Fibroblast of skin of left quadriceps (primary cell): ENCODE results near the gene LMF1.

Source experiments
- DNase-seq, 2 experiments: peaks; one replicate each; pipeline ENCODE4 v3.0.0-alpha.2; 2013; ENCODE audit warnings: low read depth in 2 of 2

LMF1 gene

DNA sequence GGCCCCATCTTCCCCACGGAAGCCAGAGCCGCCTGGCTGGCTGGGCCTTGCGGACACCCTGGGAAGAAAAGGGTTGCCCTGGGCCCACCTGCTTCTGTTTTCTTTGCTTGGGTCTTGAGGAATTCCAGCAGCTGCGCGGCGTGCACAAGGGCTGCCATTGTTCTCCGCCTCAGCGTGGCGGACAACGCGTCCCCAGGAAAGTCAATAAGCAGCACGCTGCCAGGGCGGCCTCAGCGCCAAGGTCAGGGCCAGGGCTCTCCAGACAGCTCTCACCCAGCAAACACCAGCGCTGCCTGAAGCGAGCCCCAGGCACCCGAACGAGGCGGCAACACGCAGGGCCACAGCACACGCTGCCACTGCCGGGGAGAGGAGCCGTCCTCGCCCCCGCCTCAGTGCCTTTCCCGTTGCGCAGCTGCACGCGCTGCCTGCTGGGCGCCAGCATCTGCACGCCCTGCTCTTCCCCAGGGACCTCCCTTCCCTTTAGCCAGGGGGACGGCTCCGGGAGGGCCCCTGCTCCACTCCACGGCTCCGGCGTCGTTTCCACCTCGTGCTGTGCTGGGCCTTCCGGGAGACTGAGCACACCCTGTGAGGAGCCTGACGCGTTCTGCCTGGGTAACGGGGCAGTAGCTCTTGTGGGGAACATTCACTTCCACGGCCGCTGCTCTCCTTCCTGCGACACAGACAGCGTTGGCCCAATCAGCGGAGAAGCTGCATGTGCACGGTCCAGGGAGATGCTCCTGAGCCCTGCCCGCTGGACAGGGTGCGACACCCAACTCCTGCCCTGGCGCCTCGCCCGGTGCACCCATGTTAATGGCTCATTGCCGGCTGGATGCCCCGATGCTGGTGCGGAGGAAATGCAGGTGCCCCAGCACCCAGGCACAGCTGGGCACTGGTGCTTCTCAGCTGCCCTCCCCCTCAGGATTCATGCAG is 57.8 kb downstream of the LMF1 start:
- DNase-seq: no peak

DNA sequence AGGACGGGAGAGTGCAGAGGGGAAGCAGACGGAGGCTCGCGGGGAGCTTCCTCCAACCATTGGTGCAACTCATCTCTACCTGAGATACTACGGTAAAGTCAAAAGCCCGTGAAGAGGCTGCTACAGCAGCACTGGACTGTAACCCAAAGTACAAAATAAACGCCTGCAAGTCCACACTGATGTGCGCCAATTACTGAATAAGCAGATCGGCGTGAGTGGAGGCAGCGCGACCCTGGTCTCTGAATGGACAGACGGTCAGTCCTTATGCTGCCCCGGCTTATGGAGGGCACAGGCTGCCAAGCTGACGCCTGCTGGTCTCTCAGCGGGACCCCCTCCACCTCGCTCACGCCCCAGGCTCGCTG is 58.5 kb downstream of the LMF1 start:
- DNase-seq: no peak

DNA sequence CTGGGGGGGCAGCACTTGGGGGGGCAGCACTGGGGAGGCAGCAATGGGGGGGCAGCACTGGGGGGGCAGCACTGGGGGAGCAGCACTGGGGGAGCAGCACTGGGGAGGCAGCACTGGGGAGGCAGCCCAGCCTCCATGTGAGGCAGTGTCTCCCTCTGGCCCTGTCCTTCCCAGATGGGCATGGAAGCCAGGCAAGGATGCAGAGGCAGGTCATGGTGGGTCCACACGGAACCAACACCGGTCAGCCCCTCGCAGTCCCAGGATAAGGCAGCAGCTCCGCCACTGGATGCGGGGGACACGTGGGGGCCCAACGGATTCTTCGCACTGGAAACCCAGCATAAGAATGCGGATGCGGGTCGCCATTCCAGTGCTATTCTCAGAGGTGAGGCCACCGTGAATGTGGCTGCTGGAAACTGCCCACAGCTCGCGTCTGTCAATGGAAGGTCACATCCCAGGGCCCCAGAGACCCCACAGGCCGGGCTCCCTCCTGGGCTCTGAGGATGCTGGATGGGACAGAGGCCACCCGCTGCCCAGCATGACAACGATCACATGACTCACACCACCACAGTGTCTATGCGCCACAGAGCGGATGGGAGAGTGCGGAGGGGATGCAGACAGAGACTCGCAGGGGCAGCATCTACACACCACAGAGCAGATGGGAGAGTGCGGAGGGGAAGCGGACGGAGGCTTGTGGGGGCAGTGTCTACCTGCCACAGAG is 59.0 kb downstream of the LMF1 start:
- DNase-seq: no peak

DNA sequence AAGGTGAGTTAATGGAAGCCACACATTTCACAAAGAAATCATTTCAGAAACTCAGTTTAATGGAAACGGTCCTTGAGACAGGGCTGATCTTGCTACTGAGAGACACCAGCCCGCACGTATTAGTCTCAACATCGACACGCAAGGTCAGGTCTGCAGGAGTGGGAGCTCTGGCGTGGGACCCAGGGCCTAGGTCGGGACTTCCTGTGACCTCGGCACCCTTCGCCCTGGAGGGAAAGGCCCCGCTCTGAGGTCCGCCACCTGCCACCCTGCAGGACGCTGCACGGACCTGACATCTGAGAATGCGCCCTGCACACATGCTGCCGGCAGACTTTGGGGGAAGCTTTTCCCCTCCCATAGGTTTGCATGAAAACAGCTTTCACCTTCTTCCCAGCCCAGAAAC is 59.7 kb downstream of the LMF1 start:
- no peak for DNase-seq

DNA sequence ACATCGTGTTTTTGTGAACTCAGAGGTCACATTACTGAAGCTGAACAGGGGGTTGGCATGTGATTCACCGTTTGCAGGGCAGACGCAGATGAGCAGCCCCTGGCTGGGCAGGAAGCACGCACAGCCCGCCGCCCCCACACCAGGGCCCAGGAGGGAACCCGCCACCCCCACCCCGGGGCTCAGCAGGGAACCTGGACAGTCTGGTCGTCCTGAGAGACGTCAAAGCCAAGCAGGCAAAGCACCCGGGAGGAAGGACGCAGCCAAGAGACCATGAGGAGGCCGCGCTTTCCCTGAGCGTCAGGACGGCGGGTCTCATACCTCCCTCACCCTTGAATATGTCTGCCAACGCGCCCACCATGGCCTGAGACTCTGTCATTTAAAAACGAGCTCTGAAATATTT is 60.6 kb downstream of the LMF1 start:
- DNase-seq: no peak

DNA sequence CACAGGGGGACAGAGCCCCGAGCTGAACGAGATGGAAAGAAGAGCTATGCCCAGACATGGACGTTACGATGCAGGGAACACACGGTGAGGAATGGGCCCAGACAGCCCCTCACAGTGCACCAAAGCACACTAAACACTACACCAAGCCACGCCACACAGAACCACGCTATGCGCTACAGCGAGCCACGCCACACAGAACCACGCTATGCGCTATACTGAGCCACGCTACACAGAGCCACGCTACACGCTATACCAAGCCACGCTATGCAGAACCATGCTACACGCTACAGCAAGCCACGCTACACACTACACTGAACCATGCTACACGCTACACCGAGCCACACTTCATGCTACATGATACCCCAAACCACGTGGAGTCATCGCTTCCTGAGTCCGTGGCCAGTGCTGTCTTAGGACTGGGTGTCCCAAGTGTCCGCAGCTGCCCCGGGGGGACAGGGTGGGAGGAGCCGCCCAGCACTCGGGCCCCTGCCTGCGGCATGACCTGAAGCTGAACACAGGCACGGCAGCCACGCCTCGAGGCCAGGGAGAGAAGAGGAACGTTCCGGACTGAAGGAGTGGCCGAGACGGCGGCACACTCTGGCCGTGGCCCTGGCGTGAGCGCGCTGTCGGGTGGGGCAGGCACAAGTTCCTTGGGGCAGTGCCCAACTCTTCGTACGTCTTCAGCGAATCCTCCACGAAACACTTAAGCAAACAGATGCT is 61.3 kb downstream of the LMF1 start:
- no peak for DNase-seq

DNA sequence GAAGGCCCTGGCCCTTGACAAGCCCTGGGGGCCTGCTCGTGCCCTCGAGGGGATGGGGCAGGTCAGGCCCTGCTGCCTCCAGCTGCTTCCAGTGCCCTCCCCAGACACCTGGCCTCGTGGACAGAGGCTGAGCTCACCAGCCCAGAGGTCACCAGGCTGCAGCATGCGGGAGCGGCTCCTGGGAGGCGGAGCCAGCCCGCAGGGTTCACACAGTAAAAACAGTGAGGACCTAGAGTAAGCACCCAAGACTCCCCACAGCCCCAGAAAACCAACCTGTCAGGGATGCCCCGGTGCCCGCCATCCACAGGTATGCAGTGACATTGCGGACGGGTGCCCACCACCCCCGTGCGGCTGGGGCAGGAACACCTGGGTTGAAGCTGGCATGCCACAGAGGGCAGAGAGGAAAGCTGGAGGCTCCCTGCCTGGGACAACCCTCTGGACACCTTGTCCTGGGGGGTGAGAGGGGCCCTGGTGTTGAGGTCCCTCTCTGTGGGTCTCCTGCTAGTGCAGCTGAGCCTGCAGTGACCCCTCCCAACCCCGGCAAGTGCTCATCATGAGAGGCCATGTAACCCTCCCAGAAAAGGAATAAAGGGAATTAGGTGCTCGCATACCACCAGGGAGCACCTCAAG is 62.1 kb downstream of the LMF1 start:
- no peak for DNase-seq

DNA sequence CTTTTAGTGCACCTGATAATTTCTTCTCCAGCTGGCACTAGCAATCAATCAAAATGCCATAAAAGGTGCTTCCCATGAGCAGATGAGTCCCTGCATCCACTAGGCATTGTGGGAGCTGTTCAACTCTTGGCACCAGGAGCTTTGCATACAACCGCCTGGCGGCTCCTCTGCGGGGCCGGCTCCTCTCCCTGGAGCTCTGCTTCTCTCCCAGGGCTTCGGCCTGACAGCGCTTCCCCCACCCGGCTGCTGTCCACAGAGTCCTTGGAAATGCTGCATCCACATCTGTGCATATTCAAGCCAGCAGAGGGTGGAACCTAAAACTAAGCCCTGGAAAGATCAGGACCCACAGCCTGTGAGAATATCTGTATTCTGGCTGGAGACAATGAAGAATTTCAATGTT is 62.9 kb downstream of the LMF1 start:
- no peak for DNase-seq

DNA sequence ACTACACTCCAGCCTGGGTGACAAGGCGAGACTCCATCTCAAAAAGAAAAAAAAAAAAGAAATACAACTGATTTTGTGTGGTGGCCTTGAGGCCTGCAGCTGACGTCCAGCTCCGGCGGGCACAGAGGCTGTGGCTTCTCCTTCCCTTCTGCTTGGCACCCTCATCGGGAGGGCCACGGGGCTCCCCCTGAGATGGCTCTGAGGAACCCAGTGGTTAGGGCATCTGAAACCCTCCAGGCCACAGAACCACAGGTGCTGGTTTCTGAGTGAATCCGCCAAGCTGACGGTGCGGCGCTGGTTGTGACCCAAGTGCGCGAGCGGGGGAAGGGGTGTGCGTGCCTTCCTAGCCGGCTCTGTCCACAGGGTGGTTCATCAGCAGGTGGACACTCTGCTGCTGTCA is 63.4 kb downstream of the LMF1 start:
- no peak for DNase-seq

DNA sequence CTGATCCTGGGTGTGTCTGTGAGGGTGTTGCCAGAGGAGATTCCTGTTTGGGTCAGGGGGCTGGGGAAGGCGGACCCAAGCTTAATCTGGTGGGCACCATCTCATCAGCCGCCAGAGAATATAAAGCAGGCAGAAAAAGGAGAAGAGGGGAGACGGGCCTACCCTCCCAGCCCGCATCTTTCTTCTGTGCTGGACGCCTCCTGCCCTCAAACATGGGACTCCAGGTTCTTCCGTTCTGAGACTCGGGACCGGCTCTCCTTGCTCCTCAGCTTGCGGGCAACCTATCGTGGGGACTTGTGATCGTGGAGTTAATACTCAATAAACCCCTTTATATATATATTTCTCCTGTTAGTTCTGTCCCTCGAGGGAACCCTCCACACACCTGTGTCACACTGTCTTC is 64.5 kb downstream of the LMF1 start:
- no peak for DNase-seq

DNA sequence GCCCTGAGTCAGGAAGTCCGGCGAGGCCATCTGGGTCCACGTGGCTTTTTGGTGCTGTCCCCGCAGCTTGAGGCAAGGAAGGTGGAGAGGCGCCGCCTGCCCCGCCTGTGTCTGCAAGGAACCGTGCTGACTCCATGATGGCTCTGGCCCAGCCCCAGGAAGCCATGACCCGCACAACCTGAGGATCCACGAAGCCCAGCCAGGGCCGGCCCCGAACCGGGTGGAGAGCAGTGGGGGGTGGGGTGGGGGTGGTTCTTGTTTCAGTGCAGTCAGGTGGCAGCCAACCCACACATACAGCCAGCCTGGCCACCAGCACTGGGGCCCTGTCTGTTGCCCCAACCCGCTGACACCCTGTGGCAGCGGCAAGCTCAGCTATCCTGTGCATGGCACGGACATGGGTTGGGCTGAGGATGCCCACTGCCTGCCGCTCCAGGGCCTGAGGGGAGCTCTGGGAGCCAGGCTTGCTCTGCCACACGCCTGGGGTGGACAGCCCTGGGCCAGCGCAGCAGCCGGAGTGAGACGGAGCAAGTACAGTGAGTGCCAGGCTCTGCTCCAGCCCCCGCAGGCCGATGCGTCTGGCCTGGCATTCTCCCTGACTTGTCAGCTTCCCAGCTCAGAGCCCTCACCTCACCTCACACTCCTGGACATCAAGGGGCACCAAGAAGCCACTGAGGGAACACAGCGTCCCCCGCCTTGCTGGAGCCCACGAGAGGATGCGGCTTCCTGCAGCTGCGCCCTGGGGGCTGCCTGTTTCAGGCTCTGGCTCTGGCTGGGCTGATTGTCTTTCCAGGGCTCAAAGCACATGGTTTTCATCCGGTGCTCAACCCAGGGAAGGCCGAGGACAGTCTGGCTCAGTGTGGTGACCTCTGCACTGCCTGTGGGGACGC is 68.8 kb downstream of the LMF1 start:
- DNase-seq: no peak

DNA sequence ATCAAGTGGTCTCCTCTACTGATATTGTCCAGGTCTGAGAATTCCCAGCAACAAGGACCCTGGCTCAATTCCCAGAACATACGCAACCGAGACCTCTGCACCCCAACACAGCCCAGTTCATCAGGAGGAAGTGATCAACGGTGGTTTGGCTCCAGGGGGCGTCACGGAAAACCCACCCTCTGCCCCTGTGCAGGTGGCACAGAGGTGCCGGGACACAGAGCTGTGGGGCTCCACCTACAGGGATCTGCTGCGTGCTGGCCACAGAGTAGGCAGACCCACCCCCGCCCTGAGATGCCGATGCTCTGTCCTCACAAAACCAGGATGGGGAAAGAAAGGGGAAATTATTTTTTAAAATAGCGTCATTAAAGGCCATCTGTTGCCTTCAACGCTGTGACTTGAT is 69.6 kb downstream of the LMF1 start:
- no peak for DNase-seq

DNA sequence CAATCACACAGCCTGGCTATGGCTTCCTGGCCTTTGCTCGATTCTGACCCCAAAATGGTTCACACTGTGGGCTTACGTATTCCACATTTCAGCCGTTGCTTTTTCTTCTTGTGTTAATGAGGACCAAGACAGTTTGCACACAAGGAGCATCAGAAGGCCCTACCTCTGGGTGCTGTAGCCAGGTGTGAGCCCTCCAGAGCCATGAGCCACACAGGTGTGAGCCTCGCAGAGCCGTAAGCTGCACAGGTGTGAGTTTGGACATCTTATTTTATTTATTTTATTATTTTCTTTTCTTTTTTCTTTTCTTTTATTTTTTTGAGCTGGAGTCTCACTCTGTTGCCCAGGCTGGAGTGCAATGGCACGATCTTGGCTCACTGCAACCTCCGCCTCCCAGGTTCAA is 70.6 kb downstream of the LMF1 start:
- DNase-seq: no peak

DNA sequence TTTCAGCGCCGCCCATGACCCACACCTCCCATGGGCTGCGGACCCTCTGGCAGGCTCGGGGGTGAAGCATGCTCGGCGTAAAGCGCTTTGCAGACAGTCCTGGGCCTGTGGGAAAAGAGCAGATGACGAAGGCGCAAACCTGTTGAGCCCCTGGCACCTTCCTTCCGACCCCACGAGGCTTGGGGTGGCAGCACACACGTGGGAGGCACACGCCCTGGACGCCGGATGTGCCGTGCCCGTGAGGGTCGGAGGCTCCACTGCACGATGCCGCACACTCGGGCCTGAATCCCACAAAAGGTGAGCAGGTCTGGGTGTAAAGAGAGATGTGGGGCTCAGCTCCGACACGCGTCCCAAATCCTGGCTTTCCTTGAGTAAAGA is 71.1 kb downstream of the LMF1 start:
- no peak for DNase-seq

DNA sequence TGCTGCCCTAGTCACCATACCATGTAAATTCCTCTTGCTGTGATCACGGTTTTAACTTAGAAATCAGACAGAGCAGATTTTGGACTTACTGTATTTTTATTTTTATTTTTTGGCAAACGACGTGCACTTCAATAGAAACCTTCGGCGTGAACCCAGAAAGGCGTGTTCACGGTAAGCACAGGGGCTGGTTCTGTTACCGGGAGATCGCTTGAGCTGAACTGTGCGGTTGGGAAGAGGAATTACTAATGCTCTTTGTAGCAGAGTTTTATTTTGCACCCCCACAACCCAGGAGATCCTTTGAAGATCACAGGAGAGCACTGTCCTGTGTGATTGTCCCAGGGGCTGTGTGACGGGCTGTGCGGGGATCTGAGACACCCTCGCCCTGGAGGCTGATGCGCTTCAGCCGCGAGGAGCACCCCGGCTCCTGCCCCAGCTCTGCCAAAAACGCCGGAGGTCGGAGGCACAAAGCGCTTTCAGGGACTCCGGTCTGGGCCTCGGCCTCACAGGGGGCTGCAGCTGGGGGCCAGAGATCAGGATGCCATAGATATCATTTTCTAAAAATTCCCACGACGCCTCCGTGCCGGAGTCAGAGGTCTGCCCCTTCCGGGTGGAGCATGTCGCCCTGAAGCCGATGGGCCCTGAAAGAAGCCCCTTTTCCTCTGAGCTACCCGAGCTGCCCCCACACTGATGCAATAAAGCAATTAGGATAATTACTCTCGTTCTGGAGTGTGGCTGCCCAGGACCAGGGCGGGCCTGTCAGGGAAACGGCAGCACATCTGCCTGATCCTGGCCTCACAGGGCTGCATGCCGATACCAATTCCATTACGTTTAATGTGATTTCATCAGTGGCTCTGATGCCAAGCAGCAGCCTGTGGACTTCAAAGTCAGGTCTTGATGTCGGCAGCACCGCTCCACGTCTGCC is 71.8 kb downstream of the LMF1 start:
- no peak for DNase-seq

DNA sequence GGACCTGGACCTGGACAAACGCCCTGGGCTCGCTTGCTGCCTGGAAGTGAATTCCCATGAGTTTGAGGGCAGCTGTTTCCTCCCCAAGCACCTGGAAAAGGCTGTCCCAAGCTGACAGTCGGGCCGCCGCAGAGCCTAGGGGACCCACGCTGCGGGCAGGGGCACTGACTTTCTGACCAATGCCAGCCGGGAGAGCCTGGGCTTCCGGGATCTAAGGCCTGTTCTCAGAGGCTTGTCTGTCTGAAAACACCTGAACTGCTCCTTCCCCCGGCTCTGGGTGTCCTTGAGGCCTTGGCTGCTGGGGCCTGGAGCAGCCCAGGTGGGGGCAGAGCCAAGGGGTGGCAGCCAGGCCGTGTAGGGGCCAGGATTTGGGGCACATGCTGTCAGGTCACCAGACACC is 72.6 kb downstream of the LMF1 start:
- DNase-seq: no peak

DNA sequence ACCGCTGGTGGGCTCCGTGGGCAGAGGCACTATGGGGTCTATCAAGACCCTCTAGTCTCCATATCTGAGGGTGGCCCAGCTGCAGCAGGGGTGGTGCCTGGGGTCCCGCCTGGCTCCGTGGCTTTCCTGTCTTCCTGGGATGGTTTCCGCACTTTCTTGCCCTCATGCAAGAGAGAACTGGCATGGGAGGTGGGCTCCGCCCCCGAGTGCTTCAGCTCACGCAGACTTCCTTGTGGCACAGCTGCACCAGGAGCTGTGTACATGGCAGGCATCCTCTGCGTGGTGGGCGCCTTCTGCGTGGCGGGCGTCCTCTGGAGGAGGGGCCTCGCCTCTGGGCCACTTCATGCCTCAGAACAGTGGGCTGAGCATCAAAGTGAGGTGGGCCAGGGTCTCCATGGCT is 73.1 kb downstream of the LMF1 start:
- no peak for DNase-seq

DNA sequence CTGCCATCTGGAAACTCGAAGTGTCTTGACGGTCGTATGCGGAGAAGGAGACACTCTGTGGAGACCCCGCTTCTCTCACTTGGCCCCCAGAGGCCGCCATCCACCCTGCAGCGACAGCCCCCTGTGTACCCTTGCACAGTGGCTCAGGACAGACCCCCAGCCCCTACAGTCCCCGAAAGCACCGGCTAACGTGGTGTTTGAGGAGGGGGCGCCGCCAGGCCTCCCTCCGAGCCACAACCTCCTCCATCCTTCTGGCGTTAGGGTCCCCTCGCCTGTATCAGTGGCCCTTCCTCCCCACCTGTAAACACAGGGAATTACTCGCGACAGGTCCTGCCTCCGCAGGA is 73.6 kb downstream of the LMF1 start:
- no peak for DNase-seq

DNA sequence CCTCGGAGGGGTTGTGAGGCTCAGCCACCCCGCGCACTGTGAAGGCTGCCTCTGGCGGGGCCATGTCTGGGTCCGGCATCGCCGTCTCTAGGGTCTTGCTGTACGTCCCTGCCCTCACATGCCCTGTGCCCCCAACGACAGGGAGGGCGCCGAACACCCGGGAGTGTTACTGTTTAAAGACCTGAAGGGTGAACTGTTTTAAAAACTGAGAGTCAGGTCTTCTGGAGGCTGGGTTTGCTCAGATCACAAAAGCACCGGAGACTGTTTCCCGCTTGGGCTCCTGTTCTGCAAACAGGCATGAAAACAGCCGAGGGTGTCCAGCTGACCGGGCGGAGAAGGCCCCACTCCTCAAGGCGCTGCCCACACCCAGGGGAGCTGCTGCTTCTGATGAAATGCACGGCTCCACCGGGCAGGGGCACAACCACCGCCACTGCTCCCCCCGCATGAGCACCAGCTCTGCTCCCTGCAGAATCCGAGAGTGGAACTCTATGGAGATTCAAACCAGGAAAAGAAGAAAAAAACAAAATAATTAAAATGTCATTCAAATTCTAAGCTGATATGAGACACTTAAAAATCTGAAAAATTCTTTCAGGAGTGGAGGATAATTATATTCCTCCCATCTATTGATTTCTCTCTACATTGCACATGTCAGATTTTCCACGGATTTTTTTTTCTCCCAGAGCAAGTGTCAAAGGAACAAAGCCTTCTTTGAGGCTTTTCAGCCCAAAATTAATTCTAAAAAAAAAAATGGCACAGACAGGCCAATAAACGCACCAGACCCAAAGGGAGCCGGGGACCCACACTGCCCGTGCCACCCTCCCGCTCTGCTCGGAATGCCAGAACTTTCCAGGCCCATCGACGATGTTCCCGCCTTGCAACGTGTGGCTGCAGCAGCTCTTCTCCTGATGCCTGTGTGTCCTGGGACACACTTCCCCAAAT is 74.3 kb downstream of the LMF1 start:
- DNase-seq: no peak
